ENCODE results near the gene MRC2. TPM values are rescaled to one million over a fixed set of nuclear protein-coding genes. Genes with fewer than 3 reads are reported as not detected.

The MRC2 gene
- total RNA-seq, 4 donors from 2014 or later = 7.9 to 47.2 (median 14.5) TPM

DNA sequence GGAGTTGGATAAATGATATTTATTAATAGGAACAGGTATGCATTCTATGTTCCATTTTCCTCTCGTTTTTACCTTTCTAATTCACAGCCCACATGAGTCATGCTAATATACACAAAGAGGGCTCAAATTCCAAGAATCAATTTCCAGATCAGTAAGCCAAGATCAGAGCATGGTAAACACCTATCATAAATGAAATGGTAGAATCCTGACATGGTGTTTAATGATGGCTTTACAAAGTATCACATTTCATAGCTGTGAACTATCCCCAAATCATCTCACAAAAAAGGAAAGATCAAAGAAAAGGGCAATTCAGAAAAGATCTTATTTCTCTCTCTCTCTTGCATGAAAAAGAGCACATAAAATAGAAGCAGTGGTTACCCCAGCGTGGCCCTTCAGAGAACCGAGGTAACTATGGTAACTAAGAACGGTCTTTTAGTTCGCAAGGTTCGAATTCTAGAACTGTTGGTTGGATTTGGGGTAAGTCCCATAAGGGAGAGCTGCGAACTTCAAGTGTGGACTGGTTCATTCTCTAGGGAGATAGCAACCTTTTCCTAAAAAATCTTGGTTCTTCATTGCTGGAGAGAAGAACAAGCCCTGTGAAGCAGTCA, 107.7 kb downstream of the MRC2 start:
- H3K4me3 ChIP-seq = no peak overlapping the region
- H3K27me3 ChIP-seq = no peaks in the 10 kb centered on the region
- WGBS, 2 donors (ENCODE audit: low coverage in 1 of 2) = 80% methylated on average over 7 of the region's 7 CpGs
- H3K4me1 ChIP-seq = no peaks in the 10 kb centered on the region
- no peaks in the 10 kb centered on the region for H3K36me3 ChIP-seq
- TF ChIP-seq POLR2AphosphoS5 (IDR thresholded peaks at IDR 0.05) = no peak
- no peaks in the 10 kb centered on the region for H3K9me3 ChIP-seq
- H3K27ac ChIP-seq = no peak overlapping the region
- no peak for DNase-seq
- in situ Hi-C loops (cut with MboI; ENCODE audit: low pct_ligation_motif_present in 1 of 4, low pct_unique_long_range_greater_than_20kb in 1 of 4, low sequenced_read_pairs in 3 of 4) (no loop called here), intact Hi-C loops (cut with DNase I; ENCODE audit: low total_unique reads) (no loop called here)

DNA sequence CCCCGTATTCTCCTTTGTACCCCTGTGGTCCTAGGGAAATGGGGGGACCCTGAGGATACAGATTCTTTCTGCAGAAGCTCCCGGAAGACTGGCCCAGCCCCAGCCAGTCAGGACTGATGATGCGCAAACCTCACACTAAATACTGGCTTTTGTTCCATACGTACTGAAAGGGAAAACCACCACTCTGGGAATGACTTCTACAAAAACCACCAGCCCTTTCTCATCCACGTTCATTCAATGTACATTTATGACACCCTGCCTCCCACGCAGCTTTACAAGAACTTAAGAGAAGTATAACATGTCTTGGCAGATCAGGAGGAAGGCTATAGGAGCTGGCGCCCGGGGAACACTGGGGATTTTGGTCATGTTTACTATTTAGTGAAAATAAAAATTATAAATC, 110.0 kb downstream of the MRC2 start:
- in situ Hi-C loops (cut with MboI; ENCODE audit: low pct_ligation_motif_present in 1 of 4, low pct_unique_long_range_greater_than_20kb in 1 of 4, low sequenced_read_pairs in 3 of 4) (no loop called here), intact Hi-C loops (cut with DNase I; ENCODE audit: low total_unique reads) (no loop called here)
- WGBS, 2 donors (ENCODE audit: low coverage in 1 of 2) = 78% methylated on average over 8 of the region's 8 CpGs; no CpG with 5 or more reads in 1 of the 2 donors

DNA sequence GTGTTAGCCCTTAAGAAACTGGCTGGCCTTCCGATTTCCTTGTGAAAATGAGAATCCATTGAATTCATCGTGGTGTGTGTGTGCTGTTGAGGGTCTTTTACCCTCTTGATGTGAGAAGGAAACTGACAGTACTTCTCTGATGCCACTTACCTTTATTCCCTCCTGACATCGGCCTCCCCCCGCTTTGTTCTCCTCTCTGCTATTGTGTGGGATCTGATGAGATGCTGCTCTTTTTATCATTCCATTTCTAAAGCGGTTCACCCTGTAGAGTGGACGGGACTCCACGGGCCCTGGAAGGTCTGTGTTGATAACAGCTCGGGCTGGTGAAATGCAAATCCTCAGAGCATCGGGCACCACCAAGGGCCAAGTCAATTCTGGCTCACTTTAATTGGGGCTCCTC, 110.8 kb downstream of the MRC2 start:
- H3K27ac ChIP-seq = no peak overlapping the region
- intact Hi-C loops (cut with DNase I; ENCODE audit: low total_unique reads) = no loop called here
- no peaks in the 10 kb centered on the region for H3K27me3 ChIP-seq
- no peaks in the 10 kb centered on the region for H3K4me1 ChIP-seq
- H3K36me3 ChIP-seq = no peaks in the 10 kb centered on the region
- no peak for DNase-seq
- in situ Hi-C loops (cut with MboI; ENCODE audit: low pct_ligation_motif_present in 1 of 4, low pct_unique_long_range_greater_than_20kb in 1 of 4, low sequenced_read_pairs in 3 of 4) = no loop called here
- 94 to 100% methylated on average over 4 to 9 of the region's 9 CpGs for WGBS, 2 donors (ENCODE audit: low coverage in 1 of 2)
- H3K4me3 ChIP-seq = no peak overlapping the region
- TF ChIP-seq EP300 (IDR thresholded peaks at IDR 0.05; ENCODE audit: low read depth) (no peak), POLR2AphosphoS5 (IDR thresholded peaks at IDR 0.05) (no peak), POLR2A (IDR thresholded peaks at IDR 0.05) (no peak)
- TF ChIP-seq, protein P1, sequence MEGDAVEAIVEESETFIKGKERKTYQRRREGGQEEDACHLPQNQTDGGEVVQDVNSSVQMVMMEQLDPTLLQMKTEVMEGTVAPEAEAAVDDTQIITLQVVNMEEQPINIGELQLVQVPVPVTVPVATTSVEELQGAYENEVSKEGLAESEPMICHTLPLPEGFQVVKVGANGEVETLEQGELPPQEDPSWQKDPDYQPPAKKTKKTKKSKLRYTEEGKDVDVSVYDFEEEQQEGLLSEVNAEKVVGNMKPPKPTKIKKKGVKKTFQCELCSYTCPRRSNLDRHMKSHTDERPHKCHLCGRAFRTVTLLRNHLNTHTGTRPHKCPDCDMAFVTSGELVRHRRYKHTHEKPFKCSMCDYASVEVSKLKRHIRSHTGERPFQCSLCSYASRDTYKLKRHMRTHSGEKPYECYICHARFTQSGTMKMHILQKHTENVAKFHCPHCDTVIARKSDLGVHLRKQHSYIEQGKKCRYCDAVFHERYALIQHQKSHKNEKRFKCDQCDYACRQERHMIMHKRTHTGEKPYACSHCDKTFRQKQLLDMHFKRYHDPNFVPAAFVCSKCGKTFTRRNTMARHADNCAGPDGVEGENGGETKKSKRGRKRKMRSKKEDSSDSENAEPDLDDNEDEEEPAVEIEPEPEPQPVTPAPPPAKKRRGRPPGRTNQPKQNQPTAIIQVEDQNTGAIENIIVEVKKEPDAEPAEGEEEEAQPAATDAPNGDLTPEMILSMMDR (IDR thresholded peaks at IDR 0.05) = no peak
- no peaks in the 10 kb centered on the region for H3K9me3 ChIP-seq

More for the DNA sequence above, 110.0 kb downstream of the MRC2 start:
- Histone ChIP-seq H3K4me3 (no peak overlapping the region), H3K9me3 (no peaks in the 10 kb centered on the region), H3K36me3 (no peaks in the 10 kb centered on the region), H3K27me3 (no peaks in the 10 kb centered on the region), H3K27ac (no peak overlapping the region), H3K4me1 (no peaks in the 10 kb centered on the region)
- no peak for DNase-seq
- TF ChIP-seq POLR2A (IDR thresholded peaks at IDR 0.05) = no peak
- TF ChIP-seq EP300 (IDR thresholded peaks at IDR 0.05; ENCODE audit: low read depth) = no peak
- no peak for TF ChIP-seq POLR2AphosphoS5 (IDR thresholded peaks at IDR 0.05)
- TF ChIP-seq, protein P1 (IDR thresholded peaks at IDR 0.05) = no peak

DNA sequence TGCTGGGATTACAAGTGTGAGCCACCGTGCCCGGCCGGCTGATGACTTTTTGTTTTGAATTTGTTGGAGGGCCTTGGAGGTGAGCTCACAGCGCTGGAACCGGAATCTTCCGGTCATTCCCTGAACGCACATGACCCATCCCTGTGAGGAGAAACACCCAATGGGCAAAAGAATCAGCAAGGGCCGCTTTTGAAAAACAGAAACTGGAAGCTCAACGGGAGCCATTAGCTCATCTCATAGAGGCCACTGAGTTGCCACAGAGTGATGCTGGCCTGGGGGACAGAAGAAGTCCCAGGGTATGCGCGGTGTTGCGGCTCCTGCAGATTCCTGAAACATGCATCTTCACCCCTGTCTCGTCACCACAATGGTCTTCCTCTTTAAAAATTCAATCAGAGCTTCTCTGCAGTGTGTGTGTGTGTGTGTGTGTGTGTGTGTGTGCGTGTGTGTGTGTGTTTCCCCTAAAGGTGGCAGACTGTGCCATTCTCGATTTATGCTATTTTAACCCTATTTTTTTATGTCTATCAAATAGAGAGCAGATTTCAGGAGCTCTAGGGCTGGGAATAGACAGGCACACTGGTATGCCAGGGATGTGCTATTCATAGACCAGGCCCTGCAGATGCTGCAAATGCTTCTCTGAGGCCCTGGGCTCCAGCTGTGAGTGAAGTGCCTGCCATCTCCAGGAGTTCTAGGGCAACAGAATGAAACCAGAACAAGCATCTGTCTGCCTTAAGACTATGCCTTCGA, 112.3 kb downstream of the MRC2 start:
- no peaks in the 10 kb centered on the region for H3K9me3 ChIP-seq
- in situ Hi-C loops (cut with MboI; ENCODE audit: low pct_ligation_motif_present in 1 of 4, low pct_unique_long_range_greater_than_20kb in 1 of 4, low sequenced_read_pairs in 3 of 4) (no loop called here), intact Hi-C loops (cut with DNase I; ENCODE audit: low total_unique reads) (no loop called here)
- WGBS, 2 donors (ENCODE audit: low coverage in 1 of 2) = 91% methylated on average over 16 of the region's 16 CpGs; no CpG with 5 or more reads in 1 of the 2 donors
- H3K36me3 ChIP-seq = no peaks in the 10 kb centered on the region
- TF ChIP-seq POLR2A (IDR thresholded peaks at IDR 0.05) (no peak), EP300 (IDR thresholded peaks at IDR 0.05; ENCODE audit: low read depth) (no peak), POLR2AphosphoS5 (IDR thresholded peaks at IDR 0.05) (no peak)
- TF ChIP-seq, protein P1 (IDR thresholded peaks at IDR 0.05) = no peak
- no peaks in the 10 kb centered on the region for H3K4me1 ChIP-seq
- H3K4me3 ChIP-seq = no peak overlapping the region
- DNase-seq = no peak
- H3K27ac ChIP-seq = no peak overlapping the region
- H3K27me3 ChIP-seq = no peaks in the 10 kb centered on the region
